Left ventricle myocardium inferior (tissue), 1 donor: ENCODE results near the gene STAC2. TPM values are rescaled to one million over a fixed set of nuclear protein-coding genes. Genes with fewer than 3 reads are reported as not detected.

ENCODE experiments used
- DNase-seq: peaks from one replicate; pipeline ENCODE4 v3.0.0-alpha.2; 2020
- H3K27ac ChIP-seq: fragments of 200-600 bp; replicated peaks from 2 replicates; pipeline ENCODE4 v1.8.0; 2021
- H3K27me3 ChIP-seq: fragments of 200-600 bp; 2 replicates; pipeline ENCODE4 v1.8.0; 2021; ENCODE audit warnings: low read depth
- H3K36me3 ChIP-seq: fragments of 200-600 bp; 2 replicates; pipeline ENCODE4 v1.8.0; 2021
- H3K4me1 ChIP-seq: fragments of 200-600 bp; 2 replicates; pipeline ENCODE4 v1.8.0; 2021
- H3K4me3 ChIP-seq: fragments of 200-600 bp; 2 replicates; pipeline ENCODE4 v1.8.0; 2021; ENCODE audit warnings: mild to moderate bottlenecking, moderate library complexity
- H3K9me3 ChIP-seq: fragments of 200-600 bp; replicated peaks from 2 replicates; pipeline ENCODE4 v1.8.0; 2021
- intact Hi-C: fragments of 100-400 bp; cut with micrococcal nuclease; formaldehyde crosslinking; loops from one replicate; pipeline ENCODE4 v1.11.0; 2022
- total RNA-seq: library from RNA; stranded (reverse); fragmentation: NEBNext Ultra II Directional; extraction: Animal tissue kit (Norgen Biotek cat#: 25700); gene quantifications from one replicate; pipeline ENCODE4 v1.2.1, GENCODE V29; 2021
- TF ChIP-seq, protein P1 (sequence below): fragments of 200-600 bp; IDR thresholded peaks from 2 replicates; pipeline ENCODE4 v1.8.0; 2021; ENCODE audit warnings: antibody characterized with exemption, mild to moderate bottlenecking, borderline replicate concordance
- donor health status: DM: no; HTN: yes; CAD: no; lungs with severe emphysema.

STAC2 gene
- total RNA-seq, 1 donor from 2014 or later, result 0.36 TPM

DNA sequence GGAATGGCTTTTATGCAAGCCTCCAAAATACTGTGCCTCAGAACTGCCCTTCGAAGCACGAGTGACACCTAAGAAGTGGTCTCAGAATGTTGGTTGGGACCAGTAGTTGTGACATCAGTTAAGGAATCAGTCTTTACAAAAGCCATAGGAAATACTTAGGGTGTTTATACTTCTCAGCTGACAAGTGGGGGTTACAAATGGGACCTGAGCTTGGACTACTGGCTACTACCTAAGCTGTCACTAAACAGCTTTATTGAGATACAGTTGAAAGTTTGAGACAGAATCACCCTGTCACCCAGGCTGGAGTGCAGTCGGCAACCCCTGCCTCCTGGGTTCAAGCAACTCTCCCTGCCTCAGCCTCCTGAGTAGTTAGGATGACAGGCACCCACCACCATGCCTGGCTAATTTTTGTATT is 20.6 kb downstream of the STAC2 start:
- TF ChIP-seq, protein P1, sequence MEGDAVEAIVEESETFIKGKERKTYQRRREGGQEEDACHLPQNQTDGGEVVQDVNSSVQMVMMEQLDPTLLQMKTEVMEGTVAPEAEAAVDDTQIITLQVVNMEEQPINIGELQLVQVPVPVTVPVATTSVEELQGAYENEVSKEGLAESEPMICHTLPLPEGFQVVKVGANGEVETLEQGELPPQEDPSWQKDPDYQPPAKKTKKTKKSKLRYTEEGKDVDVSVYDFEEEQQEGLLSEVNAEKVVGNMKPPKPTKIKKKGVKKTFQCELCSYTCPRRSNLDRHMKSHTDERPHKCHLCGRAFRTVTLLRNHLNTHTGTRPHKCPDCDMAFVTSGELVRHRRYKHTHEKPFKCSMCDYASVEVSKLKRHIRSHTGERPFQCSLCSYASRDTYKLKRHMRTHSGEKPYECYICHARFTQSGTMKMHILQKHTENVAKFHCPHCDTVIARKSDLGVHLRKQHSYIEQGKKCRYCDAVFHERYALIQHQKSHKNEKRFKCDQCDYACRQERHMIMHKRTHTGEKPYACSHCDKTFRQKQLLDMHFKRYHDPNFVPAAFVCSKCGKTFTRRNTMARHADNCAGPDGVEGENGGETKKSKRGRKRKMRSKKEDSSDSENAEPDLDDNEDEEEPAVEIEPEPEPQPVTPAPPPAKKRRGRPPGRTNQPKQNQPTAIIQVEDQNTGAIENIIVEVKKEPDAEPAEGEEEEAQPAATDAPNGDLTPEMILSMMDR, result no peak
- Histone ChIP-seq H3K36me3 (peaks cover 43% of the 10 kb centered on the region), H3K9me3 (no peaks in the 10 kb centered on the region), H3K4me3 (no peak overlapping the region), H3K4me1 (peaks cover 50% of the 10 kb centered on the region), H3K27me3 (peaks cover 6% of the 10 kb centered on the region), H3K27ac (no peak overlapping the region)
- intact Hi-C loops, result no loop called here
- DNase-seq, result no peak

DNA sequence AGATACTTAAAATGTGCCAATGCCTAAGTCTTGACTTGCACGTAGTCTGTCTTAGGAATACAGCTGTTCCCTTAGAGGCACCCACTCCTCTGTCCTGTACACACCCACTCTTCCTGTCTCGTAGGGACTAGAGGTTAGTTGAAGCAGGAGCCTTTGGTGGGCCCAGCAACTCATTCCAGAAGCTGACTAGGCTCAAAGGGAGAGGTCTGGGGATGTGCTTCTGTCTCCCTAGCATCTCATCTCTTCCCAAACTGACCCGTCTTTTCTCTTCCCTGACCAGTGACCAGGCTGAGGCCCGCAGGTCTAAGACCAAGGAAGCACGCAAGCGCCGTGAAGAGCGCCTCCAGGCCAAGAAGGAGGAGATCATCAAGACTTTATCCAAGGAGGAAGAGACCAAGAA is 21.5 kb downstream of the STAC2 start:
- H3K27me3 ChIP-seq, result no peaks in the 10 kb centered on the region
- peaks cover 43% of the 10 kb centered on the region for H3K36me3 ChIP-seq
- TF ChIP-seq, protein P1, result no peak
- H3K4me1 ChIP-seq, result peaks cover 46% of the 10 kb centered on the region
- DNase-seq, result no peak
- intact Hi-C loops, result no loop called here
- H3K9me3 ChIP-seq, result no peaks in the 10 kb centered on the region
- no peak overlapping the region for H3K4me3 ChIP-seq
- no peak overlapping the region for H3K27ac ChIP-seq

DNA sequence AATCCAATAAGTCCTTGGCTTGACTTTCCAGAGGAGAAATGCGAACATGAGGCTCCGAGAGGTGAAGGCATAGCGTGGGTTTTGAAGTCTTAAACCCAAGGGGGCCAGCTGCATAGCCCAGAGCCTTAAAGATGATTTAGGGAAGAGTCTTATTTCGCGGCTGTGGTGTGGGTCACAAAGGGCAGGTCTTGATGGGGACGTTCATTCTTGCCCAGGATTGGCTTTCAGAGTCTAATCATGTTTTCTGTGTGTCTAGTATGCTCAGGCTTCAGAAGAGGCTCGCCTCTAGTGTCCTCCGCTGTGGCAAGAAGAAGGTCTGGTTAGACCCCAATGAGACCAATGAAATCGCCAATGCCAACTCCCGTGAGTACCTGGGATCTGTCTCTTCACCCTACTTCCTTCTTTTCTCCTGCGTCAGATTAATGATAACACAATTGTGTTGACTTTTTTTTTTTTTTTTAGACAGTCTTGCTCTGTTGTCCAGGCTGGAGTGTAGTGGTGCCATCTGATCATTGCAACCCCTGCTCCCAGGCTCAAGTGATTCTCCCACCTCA is 24.7 kb downstream of the STAC2 start:
- H3K27me3 ChIP-seq, result no peaks in the 10 kb centered on the region
- no peak for DNase-seq
- H3K36me3 ChIP-seq, result peaks cover 43% of the 10 kb centered on the region
- TF ChIP-seq, protein P1, result no peak
- H3K9me3 ChIP-seq, result no peaks in the 10 kb centered on the region
- H3K4me3 ChIP-seq, result peak overlapping the region; percentile 88
- intact Hi-C loops, result no loop called here
- peak overlapping the region; percentile 97 for H3K27ac ChIP-seq
- H3K4me1 ChIP-seq, result peaks cover 61% of the 10 kb centered on the region

DNA sequence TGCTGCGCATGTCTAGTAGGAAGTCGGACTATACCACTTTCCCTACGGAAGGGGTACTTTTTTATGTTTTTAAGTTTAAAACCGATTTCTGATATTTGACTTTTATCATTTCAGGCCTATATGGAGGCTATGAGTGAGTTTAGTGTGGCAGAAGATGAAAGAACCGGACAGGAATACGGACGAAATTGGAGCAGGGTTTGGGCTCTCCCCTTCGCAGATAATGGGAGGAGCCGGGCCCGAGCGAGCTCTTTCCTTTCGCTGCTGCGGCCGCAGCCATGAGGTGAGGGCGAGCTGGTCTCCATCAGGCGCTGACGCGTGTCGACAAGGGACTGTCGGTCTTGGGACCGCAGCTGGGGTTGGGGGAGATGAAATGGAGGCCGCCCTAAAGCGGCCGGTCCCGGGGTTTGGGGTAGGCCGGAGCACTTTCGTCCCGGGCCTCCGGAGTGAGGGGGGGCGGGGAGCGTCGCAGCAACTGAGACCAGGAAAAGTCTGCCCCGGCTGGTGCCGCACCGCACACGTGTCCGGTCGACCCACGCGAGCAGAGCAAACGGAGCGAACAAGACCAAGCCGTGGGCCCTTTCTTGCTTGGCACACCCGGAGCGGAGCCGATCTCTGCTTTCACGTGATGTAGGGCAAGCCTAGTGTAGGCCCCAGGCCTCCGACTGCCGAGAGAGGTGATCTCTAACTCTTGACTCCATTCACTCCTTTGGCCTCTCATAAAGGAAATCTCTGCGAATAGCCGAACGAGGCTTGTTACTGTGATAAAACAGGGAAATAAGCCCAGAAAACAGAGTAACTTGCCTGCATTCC is 25.5 kb downstream of the STAC2 start, which contains the start of gene RPL19:
TSS of gene RPL19 (plus strand) at position 214 of the 810 bp plus-strand sequence. CDS start at position 276, 62 bp downstream.
- peak; percentile 74 for DNase-seq
- Histone ChIP-seq H3K4me3 (peak within 1 kb of the TSS; percentile 88), H3K36me3 (peaks cover 43% of the 10 kb centered on the region), H3K27me3 (no peaks in the 10 kb centered on the region), H3K27ac (peak within 1 kb of the TSS; percentile 97), H3K4me1 (peaks cover 69% of the 10 kb centered on the region), H3K9me3 (no peaks in the 10 kb centered on the region)
- TF ChIP-seq, protein P1, result no peak
- intact Hi-C loops, result no loop called here

DNA sequence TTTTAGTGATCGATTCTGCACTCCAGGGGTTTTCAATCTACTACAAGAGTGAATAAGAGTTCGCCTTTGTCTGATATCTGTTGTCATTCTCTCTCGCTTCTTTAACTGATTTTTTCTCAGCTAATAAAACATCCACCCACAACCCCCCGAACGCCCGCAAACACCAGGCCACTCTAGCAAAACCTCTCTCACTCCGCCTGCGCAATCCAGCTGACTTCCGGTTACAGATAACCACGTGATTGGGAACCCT is 26.0 kb downstream of the STAC2 start:
- H3K4me1 ChIP-seq, result peaks cover 73% of the 10 kb centered on the region
- intact Hi-C loops, result no loop called here

More for the DNA sequence above, 26.0 kb downstream of the STAC2 start:
- TF ChIP-seq, protein P1, result no peak
- DNase-seq, result peak; percentile 88
- H3K9me3 ChIP-seq, result no peaks in the 10 kb centered on the region
- H3K36me3 ChIP-seq, result peaks cover 37% of the 10 kb centered on the region
- H3K27ac ChIP-seq, result peak overlapping the region; percentile 97
- H3K4me3 ChIP-seq, result peak overlapping the region; percentile 88
- no peaks in the 10 kb centered on the region for H3K27me3 ChIP-seq
